ENCODE measurements around the gene LY6G6F. TPM values are rescaled to one million over a fixed set of nuclear protein-coding genes. Genes with fewer than 3 reads are reported as not detected.

LY6G6F gene
- total and polyA plus RNA-seq, 2 of the 13 experiments (the other 11 are each of a cell fraction or from before 2014, with no cell fraction given) = not detected

DNA sequence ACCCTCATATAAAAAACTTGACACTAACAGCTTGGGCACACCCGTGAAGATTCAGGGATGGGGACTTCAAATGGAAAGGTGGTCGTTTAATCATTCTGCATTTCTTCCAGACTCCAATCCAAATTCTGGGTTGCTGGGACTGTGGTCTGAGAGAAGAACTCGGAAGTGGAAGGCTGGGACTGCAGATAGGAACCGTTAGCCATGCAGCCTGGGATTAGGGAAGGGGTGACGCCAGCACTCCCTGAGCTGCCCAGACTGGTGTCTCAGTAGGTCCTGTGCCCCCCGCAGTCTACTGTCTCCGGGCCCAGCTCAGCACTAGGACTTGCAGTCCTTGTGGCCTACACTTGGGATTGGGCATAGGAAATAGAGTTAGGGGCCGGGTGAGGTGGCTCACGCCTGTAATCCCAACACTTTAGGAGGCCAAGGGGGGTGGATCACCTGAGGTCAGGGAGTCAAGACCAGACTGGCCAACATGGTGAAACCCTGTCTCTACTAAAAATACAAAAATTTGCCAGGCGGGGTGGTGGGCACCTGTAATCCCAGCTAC is 30.2 kb downstream of the LY6G6F start (continued):
- TF ChIP-seq, protein P1, sequence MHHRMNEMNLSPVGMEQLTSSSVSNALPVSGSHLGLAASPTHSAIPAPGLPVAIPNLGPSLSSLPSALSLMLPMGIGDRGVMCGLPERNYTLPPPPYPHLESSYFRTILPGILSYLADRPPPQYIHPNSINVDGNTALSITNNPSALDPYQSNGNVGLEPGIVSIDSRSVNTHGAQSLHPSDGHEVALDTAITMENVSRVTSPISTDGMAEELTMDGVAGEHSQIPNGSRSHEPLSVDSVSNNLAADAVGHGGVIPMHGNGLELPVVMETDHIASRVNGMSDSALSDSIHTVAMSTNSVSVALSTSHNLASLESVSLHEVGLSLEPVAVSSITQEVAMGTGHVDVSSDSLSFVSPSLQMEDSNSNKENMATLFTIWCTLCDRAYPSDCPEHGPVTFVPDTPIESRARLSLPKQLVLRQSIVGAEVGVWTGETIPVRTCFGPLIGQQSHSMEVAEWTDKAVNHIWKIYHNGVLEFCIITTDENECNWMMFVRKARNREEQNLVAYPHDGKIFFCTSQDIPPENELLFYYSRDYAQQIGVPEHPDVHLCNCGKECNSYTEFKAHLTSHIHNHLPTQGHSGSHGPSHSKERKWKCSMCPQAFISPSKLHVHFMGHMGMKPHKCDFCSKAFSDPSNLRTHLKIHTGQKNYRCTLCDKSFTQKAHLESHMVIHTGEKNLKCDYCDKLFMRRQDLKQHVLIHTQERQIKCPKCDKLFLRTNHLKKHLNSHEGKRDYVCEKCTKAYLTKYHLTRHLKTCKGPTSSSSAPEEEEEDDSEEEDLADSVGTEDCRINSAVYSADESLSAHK (CRISPR knock-in tag; IDR thresholded peaks at IDR 0.05; ENCODE audit: borderline replicate concordance) = no peak
- TF ChIP-seq, protein P2, sequence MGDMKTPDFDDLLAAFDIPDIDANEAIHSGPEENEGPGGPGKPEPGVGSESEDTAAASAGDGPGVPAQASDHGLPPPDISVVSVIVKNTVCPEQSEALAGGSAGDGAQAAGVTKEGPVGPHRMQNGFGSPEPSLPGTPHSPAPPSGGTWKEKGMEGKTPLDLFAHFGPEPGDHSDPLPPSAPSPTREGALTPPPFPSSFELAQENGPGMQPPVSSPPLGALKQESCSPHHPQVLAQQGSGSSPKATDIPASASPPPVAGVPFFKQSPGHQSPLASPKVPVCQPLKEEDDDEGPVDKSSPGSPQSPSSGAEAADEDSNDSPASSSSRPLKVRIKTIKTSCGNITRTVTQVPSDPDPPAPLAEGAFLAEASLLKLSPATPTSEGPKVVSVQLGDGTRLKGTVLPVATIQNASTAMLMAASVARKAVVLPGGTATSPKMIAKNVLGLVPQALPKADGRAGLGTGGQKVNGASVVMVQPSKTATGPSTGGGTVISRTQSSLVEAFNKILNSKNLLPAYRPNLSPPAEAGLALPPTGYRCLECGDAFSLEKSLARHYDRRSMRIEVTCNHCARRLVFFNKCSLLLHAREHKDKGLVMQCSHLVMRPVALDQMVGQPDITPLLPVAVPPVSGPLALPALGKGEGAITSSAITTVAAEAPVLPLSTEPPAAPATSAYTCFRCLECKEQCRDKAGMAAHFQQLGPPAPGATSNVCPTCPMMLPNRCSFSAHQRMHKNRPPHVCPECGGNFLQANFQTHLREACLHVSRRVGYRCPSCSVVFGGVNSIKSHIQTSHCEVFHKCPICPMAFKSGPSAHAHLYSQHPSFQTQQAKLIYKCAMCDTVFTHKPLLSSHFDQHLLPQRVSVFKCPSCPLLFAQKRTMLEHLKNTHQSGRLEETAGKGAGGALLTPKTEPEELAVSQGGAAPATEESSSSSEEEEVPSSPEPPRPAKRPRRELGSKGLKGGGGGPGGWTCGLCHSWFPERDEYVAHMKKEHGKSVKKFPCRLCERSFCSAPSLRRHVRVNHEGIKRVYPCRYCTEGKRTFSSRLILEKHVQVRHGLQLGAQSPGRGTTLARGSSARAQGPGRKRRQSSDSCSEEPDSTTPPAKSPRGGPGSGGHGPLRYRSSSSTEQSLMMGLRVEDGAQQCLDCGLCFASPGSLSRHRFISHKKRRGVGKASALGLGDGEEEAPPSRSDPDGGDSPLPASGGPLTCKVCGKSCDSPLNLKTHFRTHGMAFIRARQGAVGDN (CRISPR knock-in tag; IDR thresholded peaks at IDR 0.05) = peak; percentile 53
- TF ChIP-seq, protein P3, sequence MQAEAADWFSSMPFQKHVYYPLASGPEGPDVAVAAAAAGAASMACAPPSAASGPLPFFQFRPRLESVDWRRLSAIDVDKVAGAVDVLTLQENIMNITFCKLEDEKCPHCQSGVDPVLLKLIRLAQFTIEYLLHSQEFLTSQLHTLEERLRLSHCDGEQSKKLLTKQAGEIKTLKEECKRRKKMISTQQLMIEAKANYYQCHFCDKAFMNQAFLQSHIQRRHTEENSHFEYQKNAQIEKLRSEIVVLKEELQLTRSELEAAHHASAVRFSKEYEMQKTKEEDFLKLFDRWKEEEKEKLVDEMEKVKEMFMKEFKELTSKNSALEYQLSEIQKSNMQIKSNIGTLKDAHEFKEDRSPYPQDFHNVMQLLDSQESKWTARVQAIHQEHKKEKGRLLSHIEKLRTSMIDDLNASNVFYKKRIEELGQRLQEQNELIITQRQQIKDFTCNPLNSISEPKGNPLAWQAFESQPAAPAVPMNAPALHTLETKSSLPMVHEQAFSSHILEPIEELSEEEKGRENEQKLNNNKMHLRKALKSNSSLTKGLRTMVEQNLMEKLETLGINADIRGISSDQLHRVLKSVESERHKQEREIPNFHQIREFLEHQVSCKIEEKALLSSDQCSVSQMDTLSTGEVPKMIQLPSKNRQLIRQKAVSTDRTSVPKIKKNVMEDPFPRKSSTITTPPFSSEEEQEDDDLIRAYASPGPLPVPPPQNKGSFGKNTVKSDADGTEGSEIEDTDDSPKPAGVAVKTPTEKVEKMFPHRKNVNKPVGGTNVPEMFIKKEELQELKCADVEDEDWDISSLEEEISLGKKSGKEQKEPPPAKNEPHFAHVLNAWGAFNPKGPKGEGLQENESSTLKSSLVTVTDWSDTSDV (CRISPR knock-in tag; IDR thresholded peaks at IDR 0.05) = no peak
- TF ChIP-seq ZFX (CRISPR knock-in tag; IDR thresholded peaks at IDR 0.05; ENCODE audit: low read depth) (0 out of 2 replicates have a peak, but pooled peaks have one; percentile 2), ZNF282 (IDR thresholded peaks at IDR 0.05; ENCODE audit: partially characterized antibody) (no peak), ZNF3 (CRISPR knock-in tag; IDR thresholded peaks at IDR 0.05) (no peak), TBL1XR1 (IDR thresholded peaks at IDR 0.05; ENCODE audit: borderline replicate concordance, low read length, partially characterized antibody) (no peak), FOSL2 (CRISPR knock-in tag; IDR thresholded peaks at IDR 0.05) (no peak), TARDBP (CRISPR knock-in tag; IDR thresholded peaks at IDR 0.05) (no peak), SIX4 (CRISPR knock-in tag; IDR thresholded peaks at IDR 0.05) (no peak), ZNF761 (CRISPR knock-in tag; conservative IDR thresholded peaks at IDR 0.05) (no peak), ZMYM4 (CRISPR knock-in tag; IDR thresholded peaks at IDR 0.05) (peak; percentile 7; the same call in 1 of the 2 replicates), STAT5B (CRISPR knock-in tag; IDR thresholded peaks at IDR 0.05) (0 out of 2 replicates have a peak, but pooled peaks have one; percentile 8), ZNF577 (CRISPR knock-in tag; IDR thresholded peaks at IDR 0.05; ENCODE audit: borderline replicate concordance, low read depth) (no peak), GPN1 (CRISPR knock-in tag; IDR thresholded peaks at IDR 0.05; ENCODE audit: borderline replicate concordance) (no peak)
- TF ChIP-seq, protein P4, sequence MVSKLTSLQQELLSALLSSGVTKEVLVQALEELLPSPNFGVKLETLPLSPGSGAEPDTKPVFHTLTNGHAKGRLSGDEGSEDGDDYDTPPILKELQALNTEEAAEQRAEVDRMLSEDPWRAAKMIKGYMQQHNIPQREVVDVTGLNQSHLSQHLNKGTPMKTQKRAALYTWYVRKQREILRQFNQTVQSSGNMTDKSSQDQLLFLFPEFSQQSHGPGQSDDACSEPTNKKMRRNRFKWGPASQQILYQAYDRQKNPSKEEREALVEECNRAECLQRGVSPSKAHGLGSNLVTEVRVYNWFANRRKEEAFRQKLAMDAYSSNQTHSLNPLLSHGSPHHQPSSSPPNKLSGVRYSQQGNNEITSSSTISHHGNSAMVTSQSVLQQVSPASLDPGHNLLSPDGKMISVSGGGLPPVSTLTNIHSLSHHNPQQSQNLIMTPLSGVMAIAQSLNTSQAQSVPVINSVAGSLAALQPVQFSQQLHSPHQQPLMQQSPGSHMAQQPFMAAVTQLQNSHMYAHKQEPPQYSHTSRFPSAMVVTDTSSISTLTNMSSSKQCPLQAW (CRISPR knock-in tag; IDR thresholded peaks at IDR 0.05) = no peak
- TF ChIP-seq, protein P5, sequence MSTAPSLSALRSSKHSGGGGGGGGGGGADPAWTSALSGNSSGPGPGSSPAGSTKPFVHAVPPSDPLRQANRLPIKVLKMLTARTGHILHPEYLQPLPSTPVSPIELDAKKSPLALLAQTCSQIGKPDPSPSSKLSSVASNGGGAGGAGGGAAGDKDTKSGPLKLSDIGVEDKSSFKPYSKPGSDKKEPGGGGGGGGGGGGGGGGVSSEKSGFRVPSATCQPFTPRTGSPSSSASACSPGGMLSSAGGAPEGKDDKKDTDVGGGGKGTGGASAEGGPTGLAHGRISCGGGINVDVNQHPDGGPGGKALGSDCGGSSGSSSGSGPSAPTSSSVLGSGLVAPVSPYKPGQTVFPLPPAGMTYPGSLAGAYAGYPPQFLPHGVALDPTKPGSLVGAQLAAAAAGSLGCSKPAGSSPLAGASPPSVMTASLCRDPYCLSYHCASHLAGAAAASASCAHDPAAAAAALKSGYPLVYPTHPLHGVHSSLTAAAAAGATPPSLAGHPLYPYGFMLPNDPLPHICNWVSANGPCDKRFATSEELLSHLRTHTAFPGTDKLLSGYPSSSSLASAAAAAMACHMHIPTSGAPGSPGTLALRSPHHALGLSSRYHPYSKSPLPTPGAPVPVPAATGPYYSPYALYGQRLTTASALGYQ (CRISPR knock-in tag; IDR thresholded peaks at IDR 0.05) = no peak
